HG03196 (cell line): ENCODE measurements around the gene PCGF3.
"Not testable (repeated sequence)": the region's sequence is repeated elsewhere in the genome, so short reads cannot be mapped to it uniquely, and the experiment has no call there.

ENCODE experiments used
- ATAC-seq: cut with Tn5 transposase; IDR thresholded peaks from one replicate; pipeline ENCODE4 v1.9.1; 2021; ENCODE audit not compliant: unreplicated experiment

PCGF3 gene

DNA sequence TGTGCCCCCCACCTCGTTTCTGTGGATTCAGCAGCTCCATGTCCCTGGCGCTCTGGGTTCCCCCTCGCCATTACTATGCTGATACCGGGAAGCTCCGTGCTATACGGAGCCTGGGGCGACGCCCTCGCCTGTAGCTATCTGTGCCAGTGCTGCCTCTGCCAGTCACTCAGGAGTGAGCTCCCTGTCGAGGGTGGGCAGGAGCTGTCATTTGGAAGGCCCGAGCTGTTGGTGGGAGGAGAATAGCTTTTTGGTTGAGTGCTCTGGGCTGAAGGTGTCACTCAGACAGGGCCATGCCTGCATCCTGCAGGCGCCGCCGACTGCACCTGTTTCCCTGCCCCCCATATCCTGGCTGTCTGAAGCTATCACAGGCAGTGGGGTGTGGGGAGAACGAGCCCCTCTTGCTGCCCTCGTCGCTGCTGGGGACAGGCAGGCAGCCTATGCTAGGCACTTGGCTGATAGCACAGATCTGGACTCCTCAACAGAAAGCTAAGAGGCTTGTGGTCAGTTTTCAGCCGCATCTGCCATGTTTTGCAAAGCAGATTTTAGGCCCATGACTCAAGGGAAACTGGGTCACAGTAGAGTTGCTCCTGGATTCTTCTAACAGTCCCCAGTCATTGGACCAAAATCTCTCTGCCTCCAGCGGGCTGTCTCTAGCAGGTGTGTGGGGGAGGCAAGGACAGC is 88.4 kb downstream of the PCGF3 start:
- ATAC-seq: no peak

DNA sequence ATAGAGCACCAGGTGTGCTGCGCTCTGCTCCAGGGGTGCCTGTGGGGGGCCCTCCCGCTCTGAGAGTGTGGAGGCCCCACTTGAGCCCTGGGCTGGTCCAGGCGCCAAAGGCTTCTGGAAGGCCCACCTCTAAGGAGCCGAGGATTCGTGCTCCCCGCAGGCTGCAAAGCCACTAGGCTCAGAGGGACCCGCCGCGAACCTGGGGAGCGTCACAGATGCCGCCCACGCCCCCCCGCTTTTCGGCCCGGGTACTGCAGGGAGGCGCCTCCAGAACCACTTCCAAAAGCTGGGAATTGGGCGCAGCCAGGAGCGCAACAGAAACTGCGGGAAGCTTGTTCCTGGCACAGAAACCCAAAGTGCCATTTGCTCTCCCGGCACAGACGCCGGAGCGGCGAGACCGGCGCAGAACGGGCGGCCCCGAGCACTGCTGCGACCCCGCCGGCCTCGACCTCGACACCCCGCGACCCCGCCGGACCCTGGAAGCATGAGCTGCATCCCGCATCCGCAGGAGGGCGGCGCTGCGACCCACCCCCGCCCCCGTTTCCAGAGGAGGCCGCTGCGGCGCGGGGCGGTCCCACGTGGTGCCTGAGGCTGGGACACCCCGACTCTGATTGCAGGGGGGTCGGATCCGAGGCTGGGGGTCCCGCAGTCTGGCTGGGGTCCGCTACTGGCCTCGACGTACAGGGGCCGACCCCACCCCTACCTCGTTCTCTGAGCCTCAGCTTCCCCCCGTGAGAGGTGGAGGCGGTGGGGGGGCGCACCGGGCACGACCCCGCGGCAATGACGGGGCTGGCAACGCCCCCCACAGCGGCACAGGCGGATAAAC is 89.5 kb downstream of the PCGF3 start:
- ATAC-seq: no peak

DNA sequence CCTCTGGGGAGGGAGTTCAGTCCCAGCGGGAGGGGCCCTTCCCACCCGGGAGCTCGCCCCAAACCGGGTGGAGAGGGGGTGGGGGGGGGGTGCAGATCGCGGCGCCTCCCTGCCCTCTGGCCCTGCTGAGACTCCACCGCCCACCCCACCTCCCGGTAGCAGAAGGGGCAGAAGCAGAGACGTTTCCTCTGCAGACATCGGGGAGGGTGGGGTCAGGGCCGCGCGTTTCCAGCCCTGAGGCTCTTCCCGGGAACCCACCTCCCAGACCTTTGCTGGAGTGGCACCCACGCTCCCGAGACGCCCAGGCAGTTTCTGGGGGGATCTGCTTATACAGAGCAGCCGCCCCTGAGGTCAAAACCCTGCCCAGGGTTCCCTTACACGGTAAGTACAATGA is 90.1 kb downstream of the PCGF3 start:
- no peak for ATAC-seq

DNA sequence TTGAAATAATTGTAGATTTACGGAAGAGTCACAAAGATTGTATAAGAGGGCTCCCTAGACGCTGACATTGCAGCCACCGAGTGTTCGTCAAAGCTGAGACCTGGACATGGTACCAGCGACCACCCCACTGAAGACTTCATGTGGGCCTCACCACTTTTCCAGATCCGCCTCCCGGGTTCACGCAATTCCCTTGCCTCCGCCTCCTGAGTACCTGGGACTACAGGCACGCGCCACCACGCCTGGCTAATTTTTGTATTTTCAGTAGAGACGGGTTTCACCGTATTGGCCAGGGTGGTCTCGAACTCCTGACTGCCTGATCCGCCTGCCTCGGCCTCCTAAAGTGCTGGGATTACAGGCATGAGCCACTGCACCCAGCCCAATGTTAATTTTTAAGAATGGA is 90.6 kb downstream of the PCGF3 start:
- no peak for ATAC-seq

DNA sequence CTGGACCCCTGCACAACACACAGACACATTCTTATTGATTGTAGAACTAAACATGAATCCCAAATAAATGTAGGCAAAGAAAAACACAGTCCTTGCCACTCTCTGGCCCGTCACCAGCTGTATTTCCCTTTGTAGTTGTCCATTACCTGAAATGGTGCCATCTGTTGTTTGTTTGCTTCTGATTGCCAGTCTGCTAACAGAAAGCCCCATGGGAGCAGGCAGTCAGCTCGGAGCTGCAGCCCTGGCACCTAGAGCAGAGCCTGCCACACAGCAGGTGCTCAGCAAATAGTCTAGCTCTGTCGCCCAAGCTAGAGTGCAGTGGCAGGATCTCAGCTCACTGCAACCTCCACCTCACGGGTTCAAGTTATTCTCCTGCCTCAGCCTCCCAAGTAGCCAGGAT is 91.4 kb downstream of the PCGF3 start:
- ATAC-seq: no peak

DNA sequence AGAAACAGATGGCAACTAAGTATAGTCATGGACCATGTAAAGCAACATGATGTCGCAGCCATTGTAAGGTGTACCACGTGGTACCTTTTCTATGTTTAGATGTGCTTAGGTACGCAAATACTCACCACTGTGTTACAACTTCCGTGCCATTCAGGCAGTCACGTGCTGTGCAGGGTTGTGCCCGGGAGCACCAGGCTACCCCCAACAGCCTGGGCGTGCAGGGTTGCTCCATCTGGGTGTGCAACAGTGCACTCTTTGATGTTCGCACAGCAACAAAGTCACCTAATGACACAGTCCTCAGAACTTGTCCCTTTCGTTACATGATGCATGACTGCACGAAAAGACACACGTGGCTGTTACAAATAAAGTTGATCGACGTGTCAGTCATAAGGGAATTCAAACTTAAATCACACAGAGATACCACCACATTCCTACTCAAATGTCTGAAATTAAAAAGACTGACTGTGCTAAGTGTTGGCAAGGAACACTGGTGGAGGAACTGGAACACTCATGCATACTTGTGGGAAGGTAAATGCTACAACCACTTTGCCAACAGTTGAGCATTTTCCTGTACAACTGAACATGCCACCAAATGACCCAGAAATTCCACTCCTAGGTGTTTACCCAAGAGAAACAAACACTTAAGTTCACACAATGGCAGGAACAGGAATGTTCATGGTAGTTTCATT is 95.9 kb downstream of the PCGF3 start:
- no peak for ATAC-seq

DNA sequence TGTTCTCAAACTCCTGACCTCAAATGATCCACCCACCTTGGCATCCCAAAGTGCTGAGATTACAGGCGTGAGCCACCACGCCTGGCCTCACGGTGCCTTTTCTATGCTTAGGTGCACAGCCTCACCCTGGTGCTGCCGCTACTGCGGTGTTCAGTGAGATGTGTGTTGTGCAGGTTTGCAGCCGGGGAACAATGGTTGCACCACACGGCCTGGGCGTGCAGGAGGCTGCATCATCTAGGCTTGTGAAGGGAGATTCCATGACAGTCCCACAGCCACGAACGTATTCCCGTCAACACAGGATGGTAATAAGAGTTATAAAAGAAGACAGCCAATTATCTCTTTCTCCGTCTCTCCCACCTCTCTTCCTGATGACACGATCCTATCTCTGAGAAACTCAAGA is 98.3 kb downstream of the PCGF3 start:
- ATAC-seq: no peak

DNA sequence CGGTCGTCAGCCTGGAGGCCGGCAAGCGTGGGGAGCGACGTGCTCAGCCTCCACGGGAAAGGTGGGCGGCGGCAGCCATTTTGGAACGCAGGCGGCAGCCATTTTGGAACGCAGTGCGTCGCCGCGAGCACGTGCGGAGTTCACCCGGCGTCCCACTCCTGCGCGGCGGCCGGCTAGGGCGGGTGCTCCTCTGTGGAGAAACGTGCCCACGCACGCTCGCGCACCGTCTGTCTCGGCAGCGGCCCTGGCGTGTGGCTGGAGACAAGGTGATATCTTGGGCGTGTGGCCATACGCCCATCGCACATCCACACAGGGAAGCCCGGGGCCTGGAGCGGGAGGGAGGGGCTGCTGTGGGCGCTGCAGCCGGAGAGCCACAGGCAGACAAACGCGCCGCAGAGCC is 99.2 kb downstream of the PCGF3 start:
- no peak for ATAC-seq

DNA sequence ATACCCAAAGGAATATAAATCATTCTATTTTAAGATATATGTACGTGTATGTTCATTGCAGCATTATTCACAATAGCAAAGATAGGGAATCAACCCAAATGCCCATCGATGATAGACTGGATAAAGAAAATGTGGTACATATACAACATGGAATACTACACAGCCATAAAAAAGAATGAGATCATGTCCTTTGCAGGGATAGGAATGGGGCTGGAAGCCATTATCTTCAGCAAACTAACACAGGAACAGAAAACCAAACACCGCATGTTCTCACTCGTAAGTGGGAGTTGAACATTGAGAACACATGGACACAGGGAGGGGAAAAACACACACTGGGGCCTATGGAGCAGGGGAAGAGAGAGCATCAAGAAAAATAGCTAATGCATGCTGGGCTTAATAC is 101.3 kb downstream of the PCGF3 start:
- ATAC-seq: not testable (repeated sequence)

DNA sequence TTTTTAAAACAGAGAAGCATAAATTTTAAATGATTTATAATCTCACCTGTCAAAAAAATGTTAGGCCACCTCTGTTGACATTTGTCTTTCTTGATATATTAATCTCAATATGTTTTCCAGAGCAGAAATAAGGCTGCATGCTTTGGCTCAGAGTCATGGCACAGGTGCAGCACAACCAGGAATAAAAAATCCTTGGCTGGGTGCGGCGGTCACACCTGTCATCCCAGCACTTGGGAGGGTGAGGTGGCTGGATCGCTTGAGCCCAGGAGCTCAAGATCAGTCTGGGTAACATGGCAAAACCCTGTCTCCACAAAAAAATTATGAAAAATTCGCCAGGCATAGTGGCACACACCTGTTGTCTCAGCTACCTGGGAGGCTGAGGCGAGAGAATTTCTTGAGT is 102.2 kb downstream of the PCGF3 start:
- no peak for ATAC-seq

DNA sequence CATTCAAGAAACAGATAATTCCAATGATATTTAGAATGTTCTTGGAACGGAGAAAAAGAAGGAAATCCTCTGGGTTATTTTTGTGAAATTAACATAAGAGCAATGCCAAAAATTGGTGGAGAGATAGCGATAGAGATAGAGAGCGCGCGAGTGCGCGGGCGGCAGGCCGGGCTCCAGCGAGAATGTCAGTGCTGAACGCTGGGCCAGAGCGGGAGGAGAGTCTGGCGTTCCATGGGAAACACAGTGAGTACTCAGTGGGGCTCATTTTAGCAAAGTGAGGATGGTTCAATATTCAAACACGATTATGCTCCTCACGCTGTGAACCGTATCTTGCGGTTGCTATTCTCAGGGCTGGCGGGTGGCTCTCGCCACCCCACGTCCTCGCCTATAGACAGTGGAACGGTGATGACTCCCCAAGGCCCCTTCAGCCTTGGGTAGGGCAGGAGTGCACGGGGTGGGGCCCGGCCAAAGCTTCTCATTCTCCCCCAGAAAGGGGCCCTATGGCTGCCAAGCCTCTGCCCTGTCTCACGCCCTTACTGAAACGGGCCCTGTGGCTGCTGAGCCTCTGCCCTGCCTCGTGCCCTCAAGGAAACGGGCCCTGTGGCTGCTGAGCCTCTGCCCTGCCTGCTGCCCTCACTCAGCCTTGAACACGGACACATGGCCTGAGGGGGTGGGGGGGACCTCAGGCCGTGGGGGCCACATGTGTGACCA is 103.4 kb downstream of the PCGF3 start:
- no peak for ATAC-seq

DNA sequence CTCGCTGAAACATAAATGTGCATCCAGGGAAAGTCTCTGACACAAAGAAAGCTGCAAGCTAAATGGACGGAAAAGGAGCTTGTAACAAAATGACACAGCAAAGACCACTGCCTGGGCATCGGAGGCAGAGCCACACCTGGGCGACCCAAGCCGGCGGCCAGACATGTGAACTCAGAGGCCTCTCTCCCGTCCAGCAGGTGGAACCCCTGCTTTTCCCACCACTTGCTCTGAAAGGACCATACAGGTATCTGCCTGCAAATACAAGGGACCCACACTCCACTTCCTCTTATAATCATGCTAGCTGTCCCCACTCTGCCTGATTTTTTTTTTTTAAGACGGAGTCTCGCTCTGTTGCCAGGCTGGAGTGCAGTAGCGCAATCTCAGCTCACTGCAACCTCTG is 108.3 kb downstream of the PCGF3 start:
- ATAC-seq: no peak

DNA sequence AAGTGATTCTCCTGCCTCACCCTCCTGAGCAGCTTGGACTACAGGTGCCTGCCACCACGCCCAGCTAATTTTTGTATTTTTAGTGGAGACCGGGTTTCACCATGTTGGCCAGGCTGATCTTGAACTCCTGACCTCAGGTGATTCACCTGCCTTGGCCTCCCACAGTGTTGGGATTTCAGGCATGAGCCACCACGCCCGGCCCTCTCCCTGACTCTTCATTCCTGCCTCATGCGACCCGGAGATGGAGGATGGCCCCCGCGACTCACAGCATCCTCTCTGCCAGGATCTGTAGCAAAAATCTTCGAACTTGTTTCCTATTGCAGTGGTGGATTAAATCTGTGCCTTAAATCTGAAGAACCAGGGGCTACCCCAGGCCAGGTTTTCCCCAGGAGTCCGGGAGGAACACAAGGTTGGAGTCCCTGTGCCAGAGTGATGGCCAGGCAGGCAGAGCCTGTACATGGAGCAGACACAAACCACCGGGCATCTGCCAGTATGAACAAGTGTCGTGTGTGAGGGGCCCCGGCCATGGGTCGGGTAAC is 108.7 kb downstream of the PCGF3 start:
- ATAC-seq: no peak

DNA sequence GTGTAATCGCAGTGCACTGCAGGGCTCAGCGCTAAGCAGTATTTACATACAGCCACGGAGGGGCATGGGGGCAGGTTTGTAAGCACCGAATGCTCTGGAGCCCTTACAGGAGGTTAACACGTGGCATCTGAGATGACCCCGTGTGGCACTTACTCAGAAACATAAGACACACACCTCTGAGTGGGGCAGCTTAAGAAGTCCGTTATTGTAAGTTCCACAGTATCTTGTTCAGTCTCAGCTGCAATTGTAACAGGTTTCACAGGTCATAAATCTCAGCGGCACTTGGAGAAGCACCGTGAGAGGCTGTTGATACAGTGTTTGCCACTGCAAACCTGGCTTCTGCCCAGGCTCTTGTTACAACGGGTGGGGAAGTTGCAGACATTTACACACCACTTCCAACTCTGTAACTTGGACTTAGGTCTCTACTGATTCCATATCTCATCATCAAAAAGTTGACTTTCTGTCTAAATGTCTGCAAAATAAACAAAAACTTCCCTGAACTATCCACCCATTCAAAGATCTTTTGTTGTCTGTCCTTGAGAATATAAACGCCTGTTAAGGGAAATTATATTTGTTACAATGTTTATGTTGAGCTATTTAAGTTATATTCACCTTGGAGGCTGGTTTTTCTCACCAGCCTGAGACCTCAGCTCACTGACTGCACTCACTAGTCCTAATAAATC is 110.0 kb downstream of the PCGF3 start:
- no peak for ATAC-seq

DNA sequence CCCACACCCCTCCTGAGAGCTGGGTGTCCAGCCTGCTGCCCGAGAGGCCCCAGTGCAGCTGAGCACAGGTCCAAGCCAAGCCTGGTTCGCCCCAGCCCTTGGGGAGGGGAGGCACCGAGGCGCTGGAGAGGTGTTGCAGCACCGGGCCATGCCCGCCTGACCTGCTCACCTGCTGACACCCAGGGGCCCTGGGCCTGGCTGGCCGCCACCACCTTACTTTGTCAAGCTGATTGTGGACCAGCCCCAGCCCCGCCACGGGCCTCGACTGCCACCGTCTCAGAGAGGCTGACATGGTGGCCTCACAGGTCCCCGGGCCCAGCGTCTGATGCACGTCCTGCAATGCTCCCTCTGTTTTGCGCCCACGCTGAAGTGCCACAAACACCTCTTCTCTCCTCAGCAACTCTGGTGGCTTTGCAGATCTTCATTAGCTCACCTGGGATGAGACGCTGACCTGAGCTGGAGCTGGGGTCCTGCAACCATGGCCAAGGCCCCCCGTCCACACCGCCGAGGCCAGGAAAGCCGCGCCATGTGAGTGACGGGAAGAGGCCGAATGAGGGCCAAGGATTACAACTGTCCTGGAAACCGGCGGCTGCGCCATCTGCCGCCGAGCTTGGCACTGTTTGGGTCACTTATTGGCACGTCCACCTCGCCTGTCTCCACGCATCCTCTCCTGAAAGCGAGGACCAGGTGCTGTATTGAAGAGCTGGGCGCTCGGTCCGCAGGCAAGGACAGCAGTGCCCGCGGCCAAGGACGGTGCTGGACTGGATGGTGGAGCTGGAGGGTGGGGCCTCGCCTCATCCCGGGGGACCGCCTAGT is 112.7 kb downstream of the PCGF3 start:
- no peak for ATAC-seq

DNA sequence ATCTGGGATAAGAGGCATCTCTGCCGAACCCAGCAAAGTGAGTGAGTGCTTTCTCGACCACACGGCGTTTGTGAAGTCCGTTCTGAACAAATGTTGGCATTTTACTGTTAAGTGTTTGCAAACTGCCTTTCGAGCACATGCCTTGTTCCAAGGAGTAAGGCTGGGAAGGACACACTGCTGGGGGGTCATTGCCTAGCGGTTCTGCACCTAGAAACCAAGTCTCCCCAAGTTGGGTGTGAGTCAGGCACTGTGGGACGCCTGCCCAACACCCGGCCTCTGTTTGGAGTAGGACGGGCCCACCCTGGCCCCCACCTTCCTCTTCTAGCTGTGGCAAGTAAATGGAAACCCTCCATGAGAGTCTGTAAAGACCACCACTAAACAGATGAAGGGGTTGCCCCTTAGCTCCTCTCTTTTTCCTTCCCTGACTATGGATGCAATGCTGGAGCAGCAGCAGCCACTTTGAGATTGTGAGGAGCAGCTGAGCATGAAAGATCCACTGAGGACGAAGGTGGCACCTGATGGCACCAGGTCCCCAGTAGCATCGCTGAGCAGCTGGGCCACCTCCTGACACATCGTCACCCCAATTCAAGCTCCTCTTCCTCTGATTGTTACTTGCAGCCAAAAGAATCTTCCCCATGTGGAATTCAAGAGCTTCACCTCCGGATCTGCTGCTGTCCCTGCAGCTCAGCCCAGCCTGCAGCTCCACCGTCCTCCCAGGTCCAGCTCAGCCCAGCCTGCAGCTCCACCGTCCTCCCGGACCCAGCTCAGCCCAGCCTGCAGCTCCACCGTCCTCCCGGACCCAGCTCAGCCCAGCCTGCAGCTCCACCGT is 114.0 kb downstream of the PCGF3 start:
- no peak for ATAC-seq
